HUES48 (cell line): ENCODE measurements around the gene SLC22A2.
"Not testable (repeated sequence)": the region's sequence is repeated elsewhere in the genome, so short reads cannot be mapped to it uniquely, and the experiment has no call there.

Experiments used
- H3K27ac ChIP-seq: one replicate; pipeline ENCODE4 v1.7.0; 2013; ENCODE audit warnings: low read depth, low read length, inconsistent platforms
- H3K27me3 ChIP-seq: 2 replicates; pipeline ENCODE4 v1.6.1; 2013; ENCODE audit warnings: mild to moderate bottlenecking, low read length; ENCODE audit not compliant: control insufficient read depth, insufficient read depth
- H3K36me3 ChIP-seq: 2 replicates; pipeline ENCODE4 v1.6.1; 2013; ENCODE audit warnings: low read length; ENCODE audit not compliant: control insufficient read depth, insufficient read depth
- H3K4me1 ChIP-seq: 2 replicates; pipeline ENCODE4 v1.6.1; 2013; ENCODE audit warnings: mild to moderate bottlenecking, low read length; ENCODE audit not compliant: control insufficient read depth, insufficient read depth
- H3K4me3 ChIP-seq: 2 replicates; pipeline ENCODE4 v1.5.1; 2013; ENCODE audit warnings: mild to moderate bottlenecking, low read depth, low read length
- H3K9ac ChIP-seq: 2 replicates; pipeline ENCODE4 v1.6.1; 2013; ENCODE audit warnings: mild to moderate bottlenecking, low read depth, low read length, moderate library complexity
- H3K9me3 ChIP-seq: 2 replicates; pipeline ENCODE4 v1.6.1; 2013; ENCODE audit warnings: low read length; ENCODE audit not compliant: control insufficient read depth, insufficient read depth

The SLC22A2 gene

DNA sequence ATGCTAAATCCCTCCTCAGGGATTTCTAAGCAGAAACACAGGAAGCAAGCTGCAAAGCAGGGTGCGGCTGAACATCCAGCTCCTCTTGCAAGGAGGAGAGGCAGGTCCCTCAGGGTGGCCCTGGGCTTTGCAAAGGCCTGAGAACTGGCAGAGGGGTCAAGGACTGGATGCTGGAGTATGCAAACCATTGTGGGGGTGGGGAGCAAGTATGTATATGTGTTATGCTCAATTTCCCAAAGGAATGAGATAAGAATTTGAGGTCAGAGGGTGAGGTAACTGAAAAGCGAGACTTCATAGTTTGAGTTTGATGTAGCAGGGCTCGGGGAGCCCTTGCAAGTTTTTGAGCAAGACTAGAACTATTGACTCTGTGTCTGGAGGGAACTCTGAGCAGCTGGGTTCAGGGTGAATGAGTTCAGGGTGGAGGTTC lies 11.2 kb downstream of the SLC22A2 start:
- H3K9me3 ChIP-seq, result no peaks in the 10 kb centered on the region
- H3K27ac ChIP-seq, result peak overlapping the region; percentile 70

DNA sequence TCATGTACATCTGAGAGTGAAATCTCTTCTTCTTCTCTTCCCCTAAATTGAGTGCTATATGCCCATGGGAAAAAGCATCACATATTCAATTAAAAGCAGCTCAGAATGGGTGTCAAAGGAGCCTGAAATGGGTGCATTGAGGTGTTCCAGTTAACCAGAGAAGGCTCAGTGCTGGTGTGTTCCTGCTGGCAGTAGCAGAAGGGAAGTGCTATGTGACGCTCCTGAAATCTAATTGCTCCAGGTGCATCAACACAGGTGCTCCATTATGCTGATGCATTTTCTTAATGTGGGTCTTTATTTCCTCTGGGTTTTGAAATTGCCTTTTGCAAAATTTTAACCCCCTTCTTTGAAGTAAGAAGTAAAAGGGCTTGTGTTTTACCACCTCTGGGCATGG lies 17.9 kb downstream of the SLC22A2 start:
- Histone ChIP-seq H3K27ac (peak overlapping the region; percentile 92), H3K9me3 (peaks cover 33% of the 10 kb centered on the region), H3K27me3 (no peaks in the 10 kb centered on the region), H3K4me3 (no peak overlapping the region), H3K4me1 (peaks cover 23% of the 10 kb centered on the region), H3K36me3 (no peaks in the 10 kb centered on the region), H3K9ac (peak overlapping the region; percentile 22; the same call in 1 of the 2 replicates)

More for the DNA sequence above, 11.2 kb downstream of the SLC22A2 start:
- no peaks in the 10 kb centered on the region for H3K27me3 ChIP-seq
- peaks cover 48% of the 10 kb centered on the region for H3K4me1 ChIP-seq
- H3K4me3 ChIP-seq, result no peak overlapping the region
- H3K9ac ChIP-seq, result no peak overlapping the region
- H3K36me3 ChIP-seq, result no peaks in the 10 kb centered on the region

DNA sequence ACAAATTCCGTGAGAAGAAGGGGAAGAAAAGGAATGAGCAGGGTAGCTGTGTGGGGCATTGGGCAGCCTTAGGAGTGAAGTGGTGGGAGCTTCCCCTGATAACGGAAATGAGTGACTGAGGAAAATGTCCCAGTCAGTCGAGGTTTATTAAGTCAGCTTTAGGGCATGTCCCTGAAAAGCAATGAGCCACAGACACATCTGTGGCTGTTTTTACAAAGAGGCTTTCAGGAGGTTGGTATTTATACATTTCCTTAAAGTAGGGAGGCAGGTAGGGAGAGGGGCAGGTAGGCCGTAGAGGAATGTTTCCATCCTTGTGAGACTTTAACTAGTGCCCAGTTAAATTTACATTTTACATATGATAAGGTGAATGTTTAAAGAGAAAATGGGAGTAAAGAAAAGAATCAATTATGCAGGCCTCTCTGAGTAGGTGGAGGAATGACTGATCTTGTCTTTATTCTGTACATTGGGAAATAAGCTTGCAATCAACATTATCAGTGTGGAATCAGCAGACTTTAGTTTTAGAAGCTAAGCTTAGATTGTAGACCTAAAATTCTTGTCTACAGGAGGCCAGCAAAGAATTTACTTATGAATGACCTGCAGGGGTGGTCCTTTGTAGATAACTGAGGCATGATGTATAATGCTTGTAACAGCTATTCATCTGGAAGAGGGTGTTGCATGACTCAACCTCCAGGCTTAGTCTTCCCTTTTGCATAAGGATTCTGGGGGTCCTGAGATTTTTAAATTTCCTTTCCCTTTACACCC lies 18.5 kb downstream of the SLC22A2 start:
- Histone ChIP-seq H3K4me1 (peaks cover 23% of the 10 kb centered on the region), H3K9me3 (peaks cover 38% of the 10 kb centered on the region), H3K27ac (peak overlapping the region; percentile 92), H3K9ac (peak overlapping the region; percentile 42; the same call in 1 of the 2 replicates), H3K36me3 (no peaks in the 10 kb centered on the region), H3K27me3 (no peaks in the 10 kb centered on the region), H3K4me3 (no peak overlapping the region; the same call in 1 of the 2 replicates)

DNA sequence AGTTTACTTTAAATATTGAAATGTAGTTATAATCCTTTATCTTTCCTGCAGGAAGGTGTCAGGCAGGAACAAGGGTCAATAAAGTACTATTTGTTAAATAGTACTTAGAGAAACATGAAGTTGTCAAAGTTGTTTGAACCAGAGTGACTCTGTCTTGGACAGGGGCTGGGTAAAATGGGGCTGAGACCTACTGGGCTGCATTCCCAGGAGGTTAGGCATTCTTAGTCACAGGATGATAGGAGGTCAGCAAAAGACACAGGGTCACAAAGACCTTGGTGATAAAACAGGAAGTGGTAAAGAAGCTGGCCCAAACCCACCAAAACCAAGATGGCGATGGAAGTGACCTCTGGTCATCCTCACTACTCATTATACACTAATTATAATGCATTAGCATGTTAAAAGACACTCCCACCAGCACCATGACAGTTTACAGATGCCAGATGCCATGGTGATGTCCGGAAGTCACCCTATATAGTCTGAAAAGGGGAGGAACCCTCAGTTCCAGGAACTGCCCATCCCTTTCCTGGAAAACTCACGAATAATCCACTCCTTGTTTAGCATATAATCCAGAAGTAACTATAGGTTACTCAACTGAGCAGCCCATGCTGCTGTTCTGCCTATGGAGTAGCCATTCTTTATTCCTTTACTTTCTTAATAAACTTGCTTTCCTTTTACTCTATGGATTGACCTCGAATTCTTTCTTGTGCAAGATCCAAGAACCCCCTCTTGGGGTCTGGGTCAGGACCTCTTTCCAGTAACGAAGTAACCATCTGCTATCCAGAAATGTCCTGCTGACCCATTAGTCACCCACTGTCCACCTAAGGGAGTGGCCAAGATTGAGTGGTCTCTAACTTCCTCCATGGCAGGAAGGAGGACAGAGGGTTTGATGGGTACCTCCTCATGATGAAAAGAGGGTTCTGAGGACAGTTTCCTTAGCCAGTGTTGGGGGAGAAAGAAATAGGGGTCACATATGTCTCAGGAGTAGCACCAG lies 19.6 kb downstream of the SLC22A2 start:
- peaks cover 42% of the 10 kb centered on the region for H3K9me3 ChIP-seq
- peak overlapping the region; percentile 92 for H3K27ac ChIP-seq
- H3K27me3 ChIP-seq, result no peaks in the 10 kb centered on the region
- no peak overlapping the region; the same call in 1 of the 2 replicates for H3K4me3 ChIP-seq
- no peaks in the 10 kb centered on the region for H3K36me3 ChIP-seq
- H3K9ac ChIP-seq, result peak overlapping the region; percentile 42; the same call in 1 of the 2 replicates
- H3K4me1 ChIP-seq, result peaks cover 27% of the 10 kb centered on the region

DNA sequence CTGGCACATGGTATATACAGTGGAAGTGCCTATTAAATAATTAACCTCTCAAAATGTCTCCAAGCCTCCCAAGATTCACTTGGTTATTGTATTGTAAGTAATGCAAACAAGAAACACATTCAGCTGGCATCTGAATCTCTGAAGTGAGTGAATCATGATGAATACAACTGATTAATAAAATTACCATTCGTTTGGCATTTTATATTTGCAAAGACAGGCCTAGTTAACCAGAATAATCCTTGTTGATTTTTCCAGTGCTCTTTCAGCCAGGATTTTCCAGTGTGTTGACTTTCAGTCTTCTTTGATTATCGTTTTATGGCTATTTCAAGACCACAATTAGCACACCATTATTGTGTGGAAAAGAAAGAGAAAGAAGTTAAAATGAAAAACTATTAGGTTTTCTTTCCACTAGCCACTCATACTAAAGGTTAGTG lies 20.3 kb downstream of the SLC22A2 start:
- H3K27ac ChIP-seq, result no peak overlapping the region
- H3K9me3 ChIP-seq, result peaks cover 42% of the 10 kb centered on the region
- no peak overlapping the region for H3K4me3 ChIP-seq
- H3K27me3 ChIP-seq, result no peaks in the 10 kb centered on the region
- no peak overlapping the region for H3K9ac ChIP-seq
- no peaks in the 10 kb centered on the region for H3K36me3 ChIP-seq
- peaks cover 27% of the 10 kb centered on the region for H3K4me1 ChIP-seq

DNA sequence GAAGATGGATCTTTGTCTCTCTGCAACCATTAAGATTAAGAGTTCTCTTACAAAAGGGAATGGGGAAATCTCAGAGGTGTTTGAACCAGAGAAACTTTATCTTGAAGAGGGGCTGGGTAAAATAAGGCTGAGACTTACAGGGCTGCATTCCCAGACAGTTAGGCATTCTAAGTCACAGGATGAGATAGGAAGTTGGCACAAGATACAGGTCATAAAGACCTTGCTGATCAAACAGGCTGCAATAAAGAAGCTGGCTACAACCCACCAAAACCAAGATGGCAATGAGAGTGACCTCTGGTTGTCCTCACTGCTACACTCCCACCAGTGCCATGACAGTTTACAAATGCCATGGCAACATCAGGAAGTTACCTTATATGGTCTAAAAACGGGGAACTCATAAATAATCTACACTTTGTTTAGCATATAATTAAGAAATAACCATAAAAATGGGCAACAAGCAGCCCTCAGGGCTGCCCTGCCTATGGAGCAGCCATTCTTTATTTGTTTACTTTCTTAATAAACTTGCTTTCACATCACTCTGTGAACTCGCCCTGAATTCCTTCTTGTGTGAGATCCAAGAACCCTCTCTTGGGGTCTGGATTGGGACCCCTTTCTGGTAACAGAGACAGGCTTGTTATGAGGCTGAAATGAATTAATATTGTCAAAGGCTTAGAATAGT lies 20.9 kb downstream of the SLC22A2 start:
- peaks cover 42% of the 10 kb centered on the region for H3K9me3 ChIP-seq
- not testable (repeated sequence) for H3K36me3 ChIP-seq, H3K9ac ChIP-seq, H3K4me3 ChIP-seq, H3K27me3 ChIP-seq, H3K27ac ChIP-seq
- peaks cover 27% of the 10 kb centered on the region for H3K4me1 ChIP-seq

DNA sequence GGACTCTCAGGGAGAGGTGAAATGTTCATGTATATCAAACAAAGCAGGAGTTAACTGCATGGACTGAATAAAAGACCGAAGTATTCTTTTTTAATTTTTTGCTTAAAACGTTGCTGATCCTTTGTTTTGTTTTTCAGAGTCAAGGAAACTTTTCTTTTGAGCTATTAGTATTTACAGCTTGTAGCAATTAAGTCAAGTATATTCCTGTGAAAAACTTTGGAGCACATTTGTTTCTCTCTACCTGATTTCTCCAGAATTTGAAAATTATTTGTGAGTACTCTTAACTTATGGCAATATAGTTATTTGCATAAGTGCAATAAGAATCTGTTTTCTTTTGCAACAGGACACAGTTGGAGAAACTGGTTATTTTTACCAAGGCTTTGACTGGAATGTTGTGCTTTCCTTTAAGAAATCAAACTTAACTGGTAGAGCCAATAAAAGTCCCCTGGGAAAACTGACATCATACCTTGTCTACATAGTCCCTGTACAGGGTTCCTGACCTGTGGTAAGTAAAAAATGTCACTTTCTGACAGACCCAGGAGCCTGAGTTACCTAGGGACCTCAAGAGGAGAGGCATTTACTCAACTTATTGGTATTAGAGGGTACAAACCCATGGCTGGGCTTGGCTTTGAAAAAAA lies 22.3 kb downstream of the SLC22A2 start:
- H3K4me3 ChIP-seq, H3K27ac ChIP-seq, H3K27me3 ChIP-seq, H3K36me3 ChIP-seq, H3K9ac ChIP-seq: not testable (repeated sequence)
- Histone ChIP-seq H3K9me3 (peaks cover 42% of the 10 kb centered on the region), H3K4me1 (peaks cover 25% of the 10 kb centered on the region)

DNA sequence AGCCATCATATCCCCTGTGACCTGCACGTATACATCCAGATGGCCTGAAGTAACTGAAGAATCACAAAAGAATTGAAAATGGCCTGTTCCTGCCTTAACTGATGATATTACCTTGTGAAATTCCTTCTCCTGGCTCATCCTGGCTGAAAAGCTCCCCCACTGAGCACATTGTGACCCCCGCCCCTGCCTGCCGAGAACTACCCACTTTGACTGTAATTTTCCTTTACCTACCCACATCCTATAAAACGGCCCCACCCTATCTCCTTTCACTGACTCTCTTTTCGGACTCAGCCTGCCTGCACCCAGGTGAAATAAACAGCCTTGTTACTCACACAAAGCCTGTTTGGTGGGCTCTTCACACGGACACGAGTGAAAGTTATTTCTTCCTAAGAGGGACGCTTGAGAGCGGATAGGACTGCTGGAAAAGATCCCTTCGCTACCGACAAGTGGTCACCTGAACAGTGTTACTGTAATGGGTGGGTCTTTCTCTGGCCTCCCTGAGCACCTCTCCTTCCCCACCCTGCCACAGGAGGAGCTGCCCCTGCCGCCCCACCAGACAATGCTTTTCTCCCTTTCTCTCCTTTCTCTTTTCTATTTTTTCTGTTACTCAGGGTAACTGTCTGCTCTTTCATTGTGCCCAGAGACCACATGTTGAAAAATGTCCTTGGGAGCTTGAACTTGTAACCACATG lies 24.5 kb downstream of the SLC22A2 start:
- H3K4me3 ChIP-seq, H3K4me1 ChIP-seq, H3K36me3 ChIP-seq, H3K9ac ChIP-seq, H3K27me3 ChIP-seq: not testable (repeated sequence)
- peak overlapping the region; percentile 64 for H3K27ac ChIP-seq
- peaks cover 41% of the 10 kb centered on the region for H3K9me3 ChIP-seq

DNA sequence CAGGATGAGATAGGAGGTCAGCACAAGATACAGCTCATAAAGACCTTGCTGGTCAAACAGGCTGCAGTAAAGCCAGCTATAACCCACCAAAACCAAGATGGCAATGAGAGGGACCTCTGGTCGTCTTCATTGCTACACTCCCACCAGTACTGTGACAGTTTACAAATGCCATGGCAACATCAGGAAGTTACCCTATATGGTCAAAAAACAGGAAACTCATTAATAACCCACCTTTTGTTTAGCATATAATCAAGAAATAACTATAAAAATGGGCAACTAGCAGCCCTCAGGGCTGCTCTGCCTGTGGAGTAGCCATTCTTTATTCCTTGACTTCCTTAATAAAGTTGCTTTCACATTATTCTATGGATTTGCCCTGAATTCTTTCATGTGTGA lies 30.9 kb downstream of the SLC22A2 start:
- peaks cover 44% of the 10 kb centered on the region for H3K4me1 ChIP-seq
- no peaks in the 10 kb centered on the region; the same call in 1 of the 2 replicates for H3K9me3 ChIP-seq
- H3K27ac ChIP-seq, result peak overlapping the region; percentile 91
- no peak overlapping the region for H3K4me3 ChIP-seq
- no peaks in the 10 kb centered on the region for H3K27me3 ChIP-seq
- H3K36me3 ChIP-seq, result no peaks in the 10 kb centered on the region
- no peak overlapping the region for H3K9ac ChIP-seq
